ENCODE measurements around the gene TMC8. TPM values are rescaled to one million over a fixed set of nuclear protein-coding genes. Genes with fewer than 3 reads are reported as not detected.
A peak's percentile ranks its signal among the peaks of the same experiment; 100 is the strongest.

TMC8 gene
- total RNA-seq, 6 experiments from 2014 or later = not detected

DNA sequence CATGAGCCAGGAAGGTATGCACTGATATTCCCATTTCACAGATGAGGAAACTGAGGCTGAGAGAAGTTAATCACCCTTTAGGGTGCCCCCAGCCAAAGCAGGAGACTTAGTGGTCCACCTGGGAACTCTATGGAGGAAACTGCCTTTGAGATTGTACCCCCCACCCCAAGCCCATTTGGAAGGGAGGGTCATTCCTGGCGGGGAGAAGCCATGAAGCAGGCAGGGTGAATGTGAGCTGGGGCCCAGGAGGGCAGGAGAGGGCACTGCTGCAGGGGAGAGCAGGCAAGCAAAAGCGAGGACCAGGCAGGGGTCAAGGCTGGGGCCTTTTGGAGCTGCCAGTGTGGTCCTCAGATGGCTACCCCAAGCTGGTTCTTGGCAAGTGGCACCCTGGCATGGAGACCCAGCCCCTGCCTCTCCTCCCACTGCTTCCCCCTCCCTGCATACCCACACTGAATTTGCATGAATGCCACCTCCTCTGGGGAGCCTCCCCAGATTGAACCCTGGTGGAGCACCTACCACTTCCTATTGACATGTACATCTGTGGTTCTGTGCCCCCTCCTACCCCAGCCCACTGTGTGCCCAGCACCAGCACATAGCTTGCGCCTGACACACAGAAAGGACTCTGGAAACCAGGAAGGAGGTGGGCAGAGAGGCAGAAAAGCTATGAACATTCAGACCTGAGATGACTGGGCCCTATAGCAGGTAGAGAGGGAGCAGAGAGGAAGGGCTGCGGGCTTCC lies 1.1 kb upstream of the TMC8 start:
- TF ChIP-seq, protein P1, sequence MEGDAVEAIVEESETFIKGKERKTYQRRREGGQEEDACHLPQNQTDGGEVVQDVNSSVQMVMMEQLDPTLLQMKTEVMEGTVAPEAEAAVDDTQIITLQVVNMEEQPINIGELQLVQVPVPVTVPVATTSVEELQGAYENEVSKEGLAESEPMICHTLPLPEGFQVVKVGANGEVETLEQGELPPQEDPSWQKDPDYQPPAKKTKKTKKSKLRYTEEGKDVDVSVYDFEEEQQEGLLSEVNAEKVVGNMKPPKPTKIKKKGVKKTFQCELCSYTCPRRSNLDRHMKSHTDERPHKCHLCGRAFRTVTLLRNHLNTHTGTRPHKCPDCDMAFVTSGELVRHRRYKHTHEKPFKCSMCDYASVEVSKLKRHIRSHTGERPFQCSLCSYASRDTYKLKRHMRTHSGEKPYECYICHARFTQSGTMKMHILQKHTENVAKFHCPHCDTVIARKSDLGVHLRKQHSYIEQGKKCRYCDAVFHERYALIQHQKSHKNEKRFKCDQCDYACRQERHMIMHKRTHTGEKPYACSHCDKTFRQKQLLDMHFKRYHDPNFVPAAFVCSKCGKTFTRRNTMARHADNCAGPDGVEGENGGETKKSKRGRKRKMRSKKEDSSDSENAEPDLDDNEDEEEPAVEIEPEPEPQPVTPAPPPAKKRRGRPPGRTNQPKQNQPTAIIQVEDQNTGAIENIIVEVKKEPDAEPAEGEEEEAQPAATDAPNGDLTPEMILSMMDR (IDR thresholded peaks at IDR 0.05) = no peak
- 0 out of 2 replicates have a peak, but pooled peaks cover 5% of the 10 kb centered on the region for H3K4me1 Mint-ChIP-seq (ENCODE audit: low read depth)
- H3K27ac Mint-ChIP-seq = no peak overlapping the region
- H3K9me3 Mint-ChIP-seq = no peaks in the 10 kb centered on the region
- H3K27me3 Mint-ChIP-seq (ENCODE audit: insufficient read depth) = peaks cover 25% of the 10 kb centered on the region
- H3K4me3 Mint-ChIP-seq = no peak overlapping the region
- H3K36me3 Mint-ChIP-seq (ENCODE audit: low read depth) = no peaks in the 10 kb centered on the region
- DNase-seq = no peak

DNA sequence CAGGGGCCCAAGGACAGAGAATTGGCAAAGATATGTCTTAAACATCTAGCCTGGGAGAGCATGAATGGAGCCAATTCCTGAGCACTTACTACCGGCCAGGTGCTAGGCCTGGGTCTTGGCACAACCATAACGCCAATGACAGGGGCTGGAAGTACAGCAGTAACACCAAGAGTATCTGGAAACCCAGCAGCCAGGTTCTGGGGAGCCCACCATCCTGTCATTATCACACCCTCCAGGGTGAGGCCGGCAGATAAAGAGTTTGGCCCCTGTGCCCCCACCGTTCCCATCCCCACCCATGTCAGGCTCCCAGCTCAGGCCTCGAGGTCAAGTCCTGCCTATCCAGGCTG lies 508 bp upstream of the TMC8 start:
- no peak for DNase-seq
- Mint-ChIP-seq H3K27me3 (ENCODE audit: insufficient read depth) (peaks cover 25% of the 10 kb centered on the region), H3K27ac (no peak overlapping the region), H3K4me3 (no peak overlapping the region), H3K36me3 (ENCODE audit: low read depth) (no peaks in the 10 kb centered on the region), H3K4me1 (ENCODE audit: low read depth) (0 out of 2 replicates have a peak, but pooled peaks cover 5% of the 10 kb centered on the region), H3K9me3 (no peaks in the 10 kb centered on the region)
- TF ChIP-seq, protein P1 (IDR thresholded peaks at IDR 0.05) = no peak

DNA sequence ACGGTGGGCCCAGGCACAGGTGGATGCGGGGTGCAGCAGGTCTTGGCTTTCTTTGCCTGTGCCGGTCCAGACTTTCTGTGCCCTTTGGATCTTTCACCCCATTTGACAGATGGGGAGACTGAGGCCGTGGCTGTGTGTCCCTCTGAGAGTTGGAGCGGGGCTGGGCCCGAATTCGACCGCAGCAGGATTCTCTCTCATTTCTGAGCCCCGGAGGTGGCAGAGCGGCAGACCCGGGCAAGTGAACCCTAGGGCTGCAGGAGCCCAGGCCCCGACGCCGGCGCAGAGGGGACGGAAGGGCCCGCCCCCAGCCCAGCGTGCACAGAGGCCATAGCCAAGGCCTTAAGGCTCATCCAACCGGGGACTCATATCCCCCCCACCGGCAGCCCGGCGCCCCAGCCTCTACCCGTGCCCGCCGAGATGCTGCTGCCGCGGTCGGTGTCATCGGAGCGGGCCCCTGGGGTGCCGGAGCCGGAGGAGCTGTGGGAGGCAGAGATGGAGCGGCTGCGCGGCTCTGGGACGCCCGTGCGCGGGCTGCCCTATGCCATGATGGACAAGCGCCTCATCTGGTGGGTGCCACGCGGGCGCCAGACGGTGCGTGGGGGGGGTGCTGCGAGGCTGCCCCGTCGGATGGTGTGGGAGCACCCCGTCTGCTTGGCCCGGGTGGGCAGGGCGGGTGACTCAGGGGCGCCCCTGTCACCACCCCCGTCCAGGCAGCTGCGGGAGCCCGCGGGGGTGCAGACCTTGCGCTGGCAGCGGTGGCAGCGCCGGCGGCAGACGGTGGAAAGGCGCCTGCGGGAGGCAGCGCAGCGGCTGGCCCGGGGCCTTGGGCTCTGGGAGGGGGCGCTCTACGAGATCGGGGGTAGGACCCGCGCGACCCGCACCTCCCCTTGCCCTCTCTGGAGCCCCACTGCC lies 857 bp downstream of the TMC8 start:
- no peak for DNase-seq
- no peaks in the 10 kb centered on the region for H3K9me3 Mint-ChIP-seq
- TF ChIP-seq, protein P1 (IDR thresholded peaks at IDR 0.05) = peak; percentile 15; the same call in 1 of the 2 replicates
- no peaks in the 10 kb centered on the region for H3K36me3 Mint-ChIP-seq (ENCODE audit: low read depth)
- H3K4me3 Mint-ChIP-seq = no peak overlapping the region
- H3K4me1 Mint-ChIP-seq (ENCODE audit: low read depth) = 0 out of 2 replicates have a peak, but pooled peaks cover 5% of the 10 kb centered on the region
- peaks cover 29% of the 10 kb centered on the region for H3K27me3 Mint-ChIP-seq (ENCODE audit: insufficient read depth)
- no peak overlapping the region for H3K27ac Mint-ChIP-seq

DNA sequence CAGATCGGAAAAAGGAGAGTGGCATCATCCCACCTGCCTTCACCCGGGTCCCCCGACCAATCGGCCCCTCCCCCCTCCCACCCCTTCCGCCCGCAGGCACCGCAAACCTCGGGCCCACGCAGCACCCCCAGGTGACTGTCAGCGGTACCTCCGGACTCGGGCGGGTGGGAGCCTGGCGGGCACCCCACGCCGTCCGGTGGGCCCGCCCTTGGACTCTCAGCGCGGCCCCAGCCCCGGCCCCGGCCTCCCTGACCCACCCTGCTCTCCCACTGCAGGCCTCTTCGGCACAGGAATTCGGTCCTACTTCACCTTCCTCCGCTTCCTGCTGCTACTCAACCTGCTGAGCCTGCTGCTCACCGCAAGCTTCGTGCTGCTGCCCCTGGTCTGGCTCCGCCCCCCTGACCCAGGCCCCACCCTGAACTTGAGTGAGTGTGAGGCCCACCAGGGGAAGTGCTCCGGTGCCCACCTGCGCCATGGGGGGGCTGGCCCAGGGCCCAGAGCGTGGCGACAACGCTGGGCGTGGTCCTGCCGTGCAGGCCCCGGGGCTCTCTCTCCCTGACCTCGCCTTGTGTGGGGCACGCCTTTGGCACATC lies 1.6 kb downstream of the TMC8 start:
- no peak overlapping the region for H3K27ac Mint-ChIP-seq
- no peaks in the 10 kb centered on the region for H3K9me3 Mint-ChIP-seq
- TF ChIP-seq, protein P1 (IDR thresholded peaks at IDR 0.05) = no peak; the same call in 1 of the 2 replicates
- no peaks in the 10 kb centered on the region for H3K36me3 Mint-ChIP-seq (ENCODE audit: low read depth)
- 0 out of 2 replicates have a peak, but pooled peaks cover 5% of the 10 kb centered on the region for H3K4me1 Mint-ChIP-seq (ENCODE audit: low read depth)
- peaks cover 29% of the 10 kb centered on the region for H3K27me3 Mint-ChIP-seq (ENCODE audit: insufficient read depth)
- no peak for DNase-seq
- no peak overlapping the region for H3K4me3 Mint-ChIP-seq

DNA sequence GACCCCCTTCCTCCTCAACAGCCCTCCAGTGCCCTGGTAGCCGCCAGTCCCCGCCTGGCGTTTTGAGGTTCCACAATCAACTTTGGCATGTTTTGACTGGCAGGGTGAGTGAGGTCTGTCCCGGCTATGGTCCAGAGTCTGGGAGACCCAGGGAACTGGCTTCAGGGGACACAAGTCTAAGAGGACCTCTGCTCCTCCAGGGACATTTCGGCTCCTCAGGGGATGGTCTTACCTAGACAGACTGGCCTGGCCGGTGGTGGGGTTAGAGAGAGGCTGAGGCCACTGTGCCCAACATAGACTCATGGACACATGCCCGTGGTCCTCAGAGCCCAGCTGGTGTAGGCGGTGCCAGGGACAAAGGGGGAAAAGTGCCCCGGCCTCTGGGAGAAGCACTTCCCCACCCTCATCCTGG lies 2.2 kb downstream of the TMC8 start:
- Mint-ChIP-seq H3K4me3 (no peak overlapping the region), H3K4me1 (ENCODE audit: low read depth) (0 out of 2 replicates have a peak, but pooled peaks cover 5% of the 10 kb centered on the region), H3K36me3 (ENCODE audit: low read depth) (no peaks in the 10 kb centered on the region), H3K9me3 (no peaks in the 10 kb centered on the region), H3K27me3 (ENCODE audit: insufficient read depth) (peaks cover 25% of the 10 kb centered on the region), H3K27ac (no peak overlapping the region)
- no peak for DNase-seq
- TF ChIP-seq, protein P1 (IDR thresholded peaks at IDR 0.05) = no peak

Data from HFFc6 (cell line).